HEK293 (cell line): ENCODE results near the gene ALPK3.

Experiments
- BCL11A ChIP-seq: fragments of 450-650 bp; formaldehyde crosslinking; IDR thresholded peaks from 2 replicates; pipeline ENCODE4 v1.5.1; 2016; ENCODE audit warnings: low read depth, missing biosample characterization, missing genetic modification characterization
- ZNF114 ChIP-seq: fragments of 450-650 bp; formaldehyde crosslinking; IDR thresholded peaks from 2 replicates; pipeline ENCODE4 v1.5.0; 2017; ENCODE audit warnings: missing biosample characterization, missing genetic modification characterization
- ZNF121 ChIP-seq: fragments of 450-650 bp; formaldehyde crosslinking; IDR thresholded peaks from 2 replicates; pipeline ENCODE4 v1.5.1; 2016; ENCODE audit warnings: missing biosample characterization, missing genetic modification characterization
- ZNF138 ChIP-seq: fragments of 450-650 bp; formaldehyde crosslinking; IDR thresholded peaks from 2 replicates; pipeline ENCODE4 v1.5.1; 2016; ENCODE audit warnings: missing biosample characterization, missing genetic modification characterization, borderline replicate concordance
- ZNF292 ChIP-seq: fragments of 450-650 bp; formaldehyde crosslinking; IDR thresholded peaks from 2 replicates; pipeline ENCODE4 v1.5.1; 2016; ENCODE audit warnings: low read depth, missing biosample characterization, missing genetic modification characterization, borderline replicate concordance
- ZNF48 ChIP-seq: fragments of 450-650 bp; formaldehyde crosslinking; IDR thresholded peaks from 2 replicates; pipeline ENCODE4 v1.5.1; 2016; ENCODE audit warnings: missing biosample characterization, missing genetic modification characterization
- ZNF670 ChIP-seq: fragments of 450-650 bp; formaldehyde crosslinking; IDR thresholded peaks from 2 replicates; pipeline ENCODE4 v1.5.1; 2016; ENCODE audit warnings: missing biosample characterization, missing genetic modification characterization, low read depth
- ZNF785 ChIP-seq: fragments of 450-650 bp; formaldehyde crosslinking; IDR thresholded peaks from 2 replicates; pipeline ENCODE4 v1.5.1; 2016; ENCODE audit warnings: missing biosample characterization, missing genetic modification characterization
- ZSCAN30 ChIP-seq: fragments of 450-650 bp; IDR thresholded peaks from 2 replicates; pipeline ENCODE4 v1.5.1; 2018; ENCODE audit warnings: missing biosample characterization, mild to moderate bottlenecking, missing genetic modification characterization, moderate library complexity
- TF ChIP-seq, protein P1 (sequence below): fragments of 450-650 bp; formaldehyde crosslinking; IDR thresholded peaks from 2 replicates; pipeline ENCODE4 v1.5.1; 2016; ENCODE audit warnings: missing biosample characterization, missing genetic modification characterization
- TF ChIP-seq, protein P2 (sequence below): fragments of 450-650 bp; formaldehyde crosslinking; conservative IDR thresholded peaks from 2 replicates; pipeline ENCODE4 v1.5.1; 2016; ENCODE audit warnings: low read depth, missing biosample characterization, missing genetic modification characterization
- TF ChIP-seq, protein P3 (sequence below): fragments of 450-650 bp; formaldehyde crosslinking; IDR thresholded peaks from 2 replicates; pipeline ENCODE4 v1.5.1; 2016; ENCODE audit warnings: missing biosample characterization, missing genetic modification characterization

DNA sequence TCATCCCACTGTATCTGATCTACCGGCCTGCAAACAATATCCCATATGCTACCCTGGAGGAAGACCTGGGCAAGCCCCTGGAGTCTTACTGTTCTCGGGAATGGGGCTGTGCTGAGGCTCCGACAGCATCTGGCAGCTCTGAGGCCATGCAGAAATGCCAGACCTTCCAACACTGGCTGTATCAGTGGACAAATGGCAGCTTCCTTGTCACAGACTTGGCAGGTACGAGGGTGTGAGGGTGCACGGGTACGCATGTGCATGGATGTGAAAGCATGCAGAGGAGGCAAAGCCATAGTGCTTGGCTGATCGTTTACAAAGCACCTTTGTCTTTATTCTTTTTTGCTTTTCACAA is 47.3 kb downstream of the ALPK3 start:
- TF ChIP-seq ZNF292 (tag by site-specific recombination) (no peak), ZNF48 (tag by site-specific recombination) (no peak), ZNF670 (no peak), ZNF138 (tag by site-specific recombination) (no peak), ZSCAN30 (tag by site-specific recombination) (no peak), ZNF114 (tag by site-specific recombination) (no peak), BCL11A (tag by site-specific recombination) (no peak), ZNF121 (no peak), ZNF785 (no peak)
- TF ChIP-seq, protein P1, sequence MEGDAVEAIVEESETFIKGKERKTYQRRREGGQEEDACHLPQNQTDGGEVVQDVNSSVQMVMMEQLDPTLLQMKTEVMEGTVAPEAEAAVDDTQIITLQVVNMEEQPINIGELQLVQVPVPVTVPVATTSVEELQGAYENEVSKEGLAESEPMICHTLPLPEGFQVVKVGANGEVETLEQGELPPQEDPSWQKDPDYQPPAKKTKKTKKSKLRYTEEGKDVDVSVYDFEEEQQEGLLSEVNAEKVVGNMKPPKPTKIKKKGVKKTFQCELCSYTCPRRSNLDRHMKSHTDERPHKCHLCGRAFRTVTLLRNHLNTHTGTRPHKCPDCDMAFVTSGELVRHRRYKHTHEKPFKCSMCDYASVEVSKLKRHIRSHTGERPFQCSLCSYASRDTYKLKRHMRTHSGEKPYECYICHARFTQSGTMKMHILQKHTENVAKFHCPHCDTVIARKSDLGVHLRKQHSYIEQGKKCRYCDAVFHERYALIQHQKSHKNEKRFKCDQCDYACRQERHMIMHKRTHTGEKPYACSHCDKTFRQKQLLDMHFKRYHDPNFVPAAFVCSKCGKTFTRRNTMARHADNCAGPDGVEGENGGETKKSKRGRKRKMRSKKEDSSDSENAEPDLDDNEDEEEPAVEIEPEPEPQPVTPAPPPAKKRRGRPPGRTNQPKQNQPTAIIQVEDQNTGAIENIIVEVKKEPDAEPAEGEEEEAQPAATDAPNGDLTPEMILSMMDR, result no peak
- TF ChIP-seq, protein P2, sequence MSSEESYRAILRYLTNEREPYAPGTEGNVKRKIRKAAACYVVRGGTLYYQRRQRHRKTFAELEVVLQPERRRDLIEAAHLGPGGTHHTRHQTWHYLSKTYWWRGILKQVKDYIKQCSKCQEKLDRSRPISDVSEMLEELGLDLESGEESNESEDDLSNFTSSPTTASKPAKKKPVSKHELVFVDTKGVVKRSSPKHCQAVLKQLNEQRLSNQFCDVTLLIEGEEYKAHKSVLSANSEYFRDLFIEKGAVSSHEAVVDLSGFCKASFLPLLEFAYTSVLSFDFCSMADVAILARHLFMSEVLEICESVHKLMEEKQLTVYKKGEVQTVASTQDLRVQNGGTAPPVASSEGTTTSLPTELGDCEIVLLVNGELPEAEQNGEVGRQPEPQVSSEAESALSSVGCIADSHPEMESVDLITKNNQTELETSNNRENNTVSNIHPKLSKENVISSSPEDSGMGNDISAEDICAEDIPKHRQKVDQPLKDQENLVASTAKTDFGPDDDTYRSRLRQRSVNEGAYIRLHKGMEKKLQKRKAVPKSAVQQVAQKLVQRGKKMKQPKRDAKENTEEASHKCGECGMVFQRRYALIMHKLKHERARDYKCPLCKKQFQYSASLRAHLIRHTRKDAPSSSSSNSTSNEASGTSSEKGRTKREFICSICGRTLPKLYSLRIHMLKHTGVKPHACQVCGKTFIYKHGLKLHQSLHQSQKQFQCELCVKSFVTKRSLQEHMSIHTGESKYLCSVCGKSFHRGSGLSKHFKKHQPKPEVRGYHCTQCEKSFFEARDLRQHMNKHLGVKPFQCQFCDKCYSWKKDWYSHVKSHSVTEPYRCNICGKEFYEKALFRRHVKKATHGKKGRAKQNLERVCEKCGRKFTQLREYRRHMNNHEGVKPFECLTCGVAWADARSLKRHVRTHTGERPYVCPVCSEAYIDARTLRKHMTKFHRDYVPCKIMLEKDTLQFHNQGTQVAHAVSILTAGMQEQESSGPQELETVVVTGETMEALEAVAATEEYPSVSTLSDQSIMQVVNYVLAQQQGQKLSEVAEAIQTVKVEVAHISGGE (tag by site-specific recombination), result no peak
- TF ChIP-seq, protein P3, sequence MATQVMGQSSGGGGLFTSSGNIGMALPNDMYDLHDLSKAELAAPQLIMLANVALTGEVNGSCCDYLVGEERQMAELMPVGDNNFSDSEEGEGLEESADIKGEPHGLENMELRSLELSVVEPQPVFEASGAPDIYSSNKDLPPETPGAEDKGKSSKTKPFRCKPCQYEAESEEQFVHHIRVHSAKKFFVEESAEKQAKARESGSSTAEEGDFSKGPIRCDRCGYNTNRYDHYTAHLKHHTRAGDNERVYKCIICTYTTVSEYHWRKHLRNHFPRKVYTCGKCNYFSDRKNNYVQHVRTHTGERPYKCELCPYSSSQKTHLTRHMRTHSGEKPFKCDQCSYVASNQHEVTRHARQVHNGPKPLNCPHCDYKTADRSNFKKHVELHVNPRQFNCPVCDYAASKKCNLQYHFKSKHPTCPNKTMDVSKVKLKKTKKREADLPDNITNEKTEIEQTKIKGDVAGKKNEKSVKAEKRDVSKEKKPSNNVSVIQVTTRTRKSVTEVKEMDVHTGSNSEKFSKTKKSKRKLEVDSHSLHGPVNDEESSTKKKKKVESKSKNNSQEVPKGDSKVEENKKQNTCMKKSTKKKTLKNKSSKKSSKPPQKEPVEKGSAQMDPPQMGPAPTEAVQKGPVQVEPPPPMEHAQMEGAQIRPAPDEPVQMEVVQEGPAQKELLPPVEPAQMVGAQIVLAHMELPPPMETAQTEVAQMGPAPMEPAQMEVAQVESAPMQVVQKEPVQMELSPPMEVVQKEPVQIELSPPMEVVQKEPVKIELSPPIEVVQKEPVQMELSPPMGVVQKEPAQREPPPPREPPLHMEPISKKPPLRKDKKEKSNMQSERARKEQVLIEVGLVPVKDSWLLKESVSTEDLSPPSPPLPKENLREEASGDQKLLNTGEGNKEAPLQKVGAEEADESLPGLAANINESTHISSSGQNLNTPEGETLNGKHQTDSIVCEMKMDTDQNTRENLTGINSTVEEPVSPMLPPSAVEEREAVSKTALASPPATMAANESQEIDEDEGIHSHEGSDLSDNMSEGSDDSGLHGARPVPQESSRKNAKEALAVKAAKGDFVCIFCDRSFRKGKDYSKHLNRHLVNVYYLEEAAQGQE, result no peak
